Measurements from ENCODE around the gene TRAF3IP3. TPM values are rescaled to one million over a fixed set of nuclear protein-coding genes. Genes with fewer than 3 reads are reported as not detected.

TRAF3IP3 gene
- total and polyA plus RNA-seq, 2 experiments from 2014 or later = 0.13 to 0.16 TPM

- no peak for DNase-seq (ENCODE audit: low spot score)
- Histone ChIP-seq H3K27me3 (no peaks in the 10 kb centered on the region), H2AFZ (no peak overlapping the region), H3K27ac (no peak overlapping the region), H3K4me2 (no peak overlapping the region), H3K36me3 (replicated peaks; ENCODE audit: insufficient read depth, low read depth) (no peaks in the 10 kb centered on the region), H3K9me2 (replicated peaks; ENCODE audit: insufficient read depth) (no peaks in the 10 kb centered on the region), H3K4me1 (ENCODE audit: insufficient read depth) (no peaks in the 10 kb centered on the region), H3K4me3 (no peak overlapping the region), H4K20me1 (ENCODE audit: insufficient read depth, poor library complexity, severe bottlenecking) (no peaks in the 10 kb centered on the region), H3K79me2 (peaks cover 12% of the 10 kb centered on the region), H3K9me3 (ENCODE audit: low read depth) (no peaks in the 10 kb centered on the region)
- 97% methylated on average over 2 of the region's 2 CpGs for whole genome bisulfite sequencing (ENCODE audit: low lambda C conversion rate, missing lambda C conversion rate)
- no peak for TF ChIP-seq EZH2phosphoT487 (IDR thresholded peaks at IDR 0.05; ENCODE audit: low read depth, severe bottlenecking, unreplicated experiment)
- TF ChIP-seq EZH2 (IDR thresholded peaks at IDR 0.05; ENCODE audit: borderline replicate concordance) = no peak
- TF ChIP-seq, protein P1, sequence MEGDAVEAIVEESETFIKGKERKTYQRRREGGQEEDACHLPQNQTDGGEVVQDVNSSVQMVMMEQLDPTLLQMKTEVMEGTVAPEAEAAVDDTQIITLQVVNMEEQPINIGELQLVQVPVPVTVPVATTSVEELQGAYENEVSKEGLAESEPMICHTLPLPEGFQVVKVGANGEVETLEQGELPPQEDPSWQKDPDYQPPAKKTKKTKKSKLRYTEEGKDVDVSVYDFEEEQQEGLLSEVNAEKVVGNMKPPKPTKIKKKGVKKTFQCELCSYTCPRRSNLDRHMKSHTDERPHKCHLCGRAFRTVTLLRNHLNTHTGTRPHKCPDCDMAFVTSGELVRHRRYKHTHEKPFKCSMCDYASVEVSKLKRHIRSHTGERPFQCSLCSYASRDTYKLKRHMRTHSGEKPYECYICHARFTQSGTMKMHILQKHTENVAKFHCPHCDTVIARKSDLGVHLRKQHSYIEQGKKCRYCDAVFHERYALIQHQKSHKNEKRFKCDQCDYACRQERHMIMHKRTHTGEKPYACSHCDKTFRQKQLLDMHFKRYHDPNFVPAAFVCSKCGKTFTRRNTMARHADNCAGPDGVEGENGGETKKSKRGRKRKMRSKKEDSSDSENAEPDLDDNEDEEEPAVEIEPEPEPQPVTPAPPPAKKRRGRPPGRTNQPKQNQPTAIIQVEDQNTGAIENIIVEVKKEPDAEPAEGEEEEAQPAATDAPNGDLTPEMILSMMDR (IDR thresholded peaks at IDR 0.05; ENCODE audit: poor library complexity) = no peak
Measured at GRCh38 chr1:209829716-209830115, 73.9 kb downstream of the TRAF3IP3 start.

DNA sequence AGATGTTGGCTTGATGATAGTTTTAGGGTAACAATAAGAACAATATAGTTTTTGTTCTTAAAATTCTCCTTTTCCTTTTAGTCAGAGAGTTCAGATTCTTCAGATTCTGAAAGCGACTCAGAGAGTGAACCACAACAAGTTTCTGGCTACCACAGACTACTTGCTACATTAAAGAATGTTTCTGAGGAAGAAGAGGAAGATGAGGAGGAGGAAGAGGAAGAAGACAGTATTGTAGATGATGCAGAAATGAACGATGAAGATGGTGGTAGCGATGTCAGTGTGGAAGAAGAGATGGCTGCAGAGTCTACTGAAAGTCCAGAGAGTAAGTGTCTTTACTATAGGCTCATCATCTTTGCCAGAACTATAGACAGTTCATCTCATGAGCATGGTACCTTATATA is 74.9 kb downstream of the TRAF3IP3 start:
- WGBS (ENCODE audit: low lambda C conversion rate, missing lambda C conversion rate) = 98% methylated on average over 3 of the region's 3 CpGs
- Histone ChIP-seq H3K4me1 (ENCODE audit: insufficient read depth) (no peaks in the 10 kb centered on the region), H3K79me2 (peaks cover 12% of the 10 kb centered on the region), H3K36me3 (replicated peaks; ENCODE audit: insufficient read depth, low read depth) (no peaks in the 10 kb centered on the region), H4K20me1 (ENCODE audit: insufficient read depth, poor library complexity, severe bottlenecking) (no peaks in the 10 kb centered on the region), H3K9me2 (replicated peaks; ENCODE audit: insufficient read depth) (no peaks in the 10 kb centered on the region), H3K4me3 (no peak overlapping the region), H3K27me3 (no peaks in the 10 kb centered on the region), H3K27ac (no peak overlapping the region), H2AFZ (no peak overlapping the region), H3K4me2 (no peak overlapping the region), H3K9me3 (ENCODE audit: low read depth) (no peaks in the 10 kb centered on the region)
- TF ChIP-seq EZH2phosphoT487 (IDR thresholded peaks at IDR 0.05; ENCODE audit: low read depth, severe bottlenecking, unreplicated experiment) = no peak
- TF ChIP-seq EZH2 (IDR thresholded peaks at IDR 0.05; ENCODE audit: borderline replicate concordance) = no peak
- TF ChIP-seq, protein P1 (IDR thresholded peaks at IDR 0.05; ENCODE audit: poor library complexity) = no peak
- no peak for DNase-seq (ENCODE audit: low spot score)

- Histone ChIP-seq H3K36me3 (replicated peaks; ENCODE audit: insufficient read depth, low read depth) (no peaks in the 10 kb centered on the region), H3K27ac (no peak overlapping the region), H3K79me2 (peaks cover 12% of the 10 kb centered on the region), H3K9me2 (replicated peaks; ENCODE audit: insufficient read depth) (no peaks in the 10 kb centered on the region), H2AFZ (no peak overlapping the region), H3K27me3 (no peaks in the 10 kb centered on the region), H3K4me2 (no peak overlapping the region), H3K4me1 (ENCODE audit: insufficient read depth) (no peaks in the 10 kb centered on the region), H3K9me3 (ENCODE audit: low read depth) (no peaks in the 10 kb centered on the region), H3K4me3 (no peak overlapping the region), H4K20me1 (ENCODE audit: insufficient read depth, poor library complexity, severe bottlenecking) (no peaks in the 10 kb centered on the region)
- DNase-seq (ENCODE audit: low spot score) = no peak
- 94% methylated on average over 1 of the region's 1 CpG for WGBS (ENCODE audit: low lambda C conversion rate, missing lambda C conversion rate)
- no peak for TF ChIP-seq EZH2phosphoT487 (IDR thresholded peaks at IDR 0.05; ENCODE audit: low read depth, severe bottlenecking, unreplicated experiment)
- TF ChIP-seq, protein P1 (IDR thresholded peaks at IDR 0.05; ENCODE audit: poor library complexity) = no peak
- TF ChIP-seq EZH2 (IDR thresholded peaks at IDR 0.05; ENCODE audit: borderline replicate concordance) = no peak
Measured at GRCh38 chr1:209831615-209832014, 75.8 kb downstream of the TRAF3IP3 start.

Other genes starting within 250 kb of the TRAF3IP3 start
- 1.0 and 1.1 TPM in 2 replicates for gene CAMK1G, start 172.3 kb upstream of the TRAF3IP3 start, total RNA-seq
- gene CAMK1G, start 172.3 kb upstream of the TRAF3IP3 start, polyA plus RNA-seq = 0.85 and 1.2 TPM in 2 replicates
- gene LAMB3, start 103.6 kb upstream of the TRAF3IP3 start, total RNA-seq = 63.7 and 76.9 TPM in 2 replicates
- 48.8 and 55.9 TPM in 2 replicates for gene LAMB3, start 103.6 kb upstream of the TRAF3IP3 start, polyA plus RNA-seq
- gene G0S2, start 80.6 kb upstream of the TRAF3IP3 start, total RNA-seq = 37.0 and 38.3 TPM in 2 replicates
- 31.5 and 32.2 TPM in 2 replicates for gene G0S2, start 80.6 kb upstream of the TRAF3IP3 start, polyA plus RNA-seq
- gene HSD11B1, start 51.2 kb upstream of the TRAF3IP3 start, total RNA-seq = 1.7 and 2.1 TPM in 2 replicates
- gene HSD11B1, start 51.2 kb upstream of the TRAF3IP3 start, polyA plus RNA-seq = not detected in 2 replicates
- 3.3 and 3.8 TPM in 2 replicates for gene C1orf74, start 28.5 kb downstream of the TRAF3IP3 start, total RNA-seq
- gene C1orf74, start 28.5 kb downstream of the TRAF3IP3 start, polyA plus RNA-seq = 2.2 and 2.7 TPM in 2 replicates
- gene IRF6, start 50.1 kb downstream of the TRAF3IP3 start, total RNA-seq = 34.2 and 35.3 TPM in 2 replicates
- gene IRF6, start 50.1 kb downstream of the TRAF3IP3 start, polyA plus RNA-seq = 21.3 and 31.0 TPM in 2 replicates
- gene UTP25, start 71.9 kb downstream of the TRAF3IP3 start, total RNA-seq = 8.0 and 8.3 TPM in 2 replicates
- 3.2 and 5.2 TPM in 2 replicates for gene UTP25, start 71.9 kb downstream of the TRAF3IP3 start, polyA plus RNA-seq
- gene SYT14, start 182.2 kb downstream of the TRAF3IP3 start, total RNA-seq = 1.4 TPM in 2 replicates
- 0.29 and 1.0 TPM in 2 replicates for gene SYT14, start 182.2 kb downstream of the TRAF3IP3 start, polyA plus RNA-seq

Measured in hepatocyte (in vitro differentiated cells).